Measurements from ENCODE around the gene PFKL. TPM values are rescaled to one million over a fixed set of nuclear protein-coding genes. Genes with fewer than 3 reads are reported as not detected.
A peak's percentile ranks its signal among the peaks of the same experiment; 100 is the strongest.

The PFKL gene
- total RNA-seq, 1 donor from 2014 or later, result 135 TPM

- Mint-ChIP-seq H3K4me1 (ENCODE audit: unreplicated experiment) (no peaks in the 10 kb centered on the region), H3K27ac (no peak overlapping the region), H3K9me3 (no peaks in the 10 kb centered on the region), H3K36me3 (no peaks in the 10 kb centered on the region), H3K27me3 (peaks cover 23% of the 10 kb centered on the region), H3K4me3 (no peak overlapping the region)
- no peak for TF ChIP-seq CTCF (conservative IDR thresholded peaks at IDR 0.05)
- DNase-seq (ENCODE audit: extremely low spot score, unreplicated experiment), result no peak
Observed at GRCh38 chr21:44365967-44366585, 66.2 kb downstream of the PFKL start.

- Mint-ChIP-seq H3K27ac (no peak overlapping the region), H3K27me3 (peaks cover 27% of the 10 kb centered on the region), H3K4me1 (ENCODE audit: unreplicated experiment) (no peaks in the 10 kb centered on the region), H3K9me3 (no peaks in the 10 kb centered on the region), H3K36me3 (no peaks in the 10 kb centered on the region), H3K4me3 (no peak overlapping the region)
- no peak for DNase-seq (ENCODE audit: extremely low spot score, unreplicated experiment)
- TF ChIP-seq CTCF (conservative IDR thresholded peaks at IDR 0.05), result no peak
Observed at GRCh38 chr21:44366586-44367211, 66.8 kb downstream of the PFKL start.

- H3K4me1 Mint-ChIP-seq (ENCODE audit: unreplicated experiment), result no peaks in the 10 kb centered on the region
- DNase-seq (ENCODE audit: extremely low spot score, unreplicated experiment), result peak; percentile 64
- TF ChIP-seq CTCF (conservative IDR thresholded peaks at IDR 0.05), result no peak
- no peaks in the 10 kb centered on the region for H3K36me3 Mint-ChIP-seq
- H3K27ac Mint-ChIP-seq, result no peak overlapping the region
- H3K9me3 Mint-ChIP-seq, result no peaks in the 10 kb centered on the region
- H3K27me3 Mint-ChIP-seq, result peaks cover 38% of the 10 kb centered on the region
- no peak overlapping the region for H3K4me3 Mint-ChIP-seq
Observed at GRCh38 chr21:44368711-44369446, 69.0 kb downstream of the PFKL start.

GRCh38 chr21:44370027-44370735 is 70.3 kb downstream of the PFKL start:
- Mint-ChIP-seq H3K9me3 (peaks cover under 1% of the 10 kb centered on the region), H3K36me3 (no peaks in the 10 kb centered on the region), H3K27ac (no peak overlapping the region), H3K27me3 (peaks cover 39% of the 10 kb centered on the region), H3K4me1 (ENCODE audit: unreplicated experiment) (no peaks in the 10 kb centered on the region), H3K4me3 (no peak overlapping the region)
- peak; percentile 69 for DNase-seq (ENCODE audit: extremely low spot score, unreplicated experiment)
- TF ChIP-seq CTCF (conservative IDR thresholded peaks at IDR 0.05), result no peak

- Mint-ChIP-seq H3K9me3 (peaks cover 6% of the 10 kb centered on the region), H3K4me3 (no peak overlapping the region), H3K4me1 (ENCODE audit: unreplicated experiment) (no peaks in the 10 kb centered on the region), H3K36me3 (no peaks in the 10 kb centered on the region), H3K27me3 (peaks cover 39% of the 10 kb centered on the region), H3K27ac (no peak overlapping the region)
- peak; percentile 56 for DNase-seq (ENCODE audit: extremely low spot score, unreplicated experiment)
- no peak for TF ChIP-seq CTCF (conservative IDR thresholded peaks at IDR 0.05)
Observed at GRCh38 chr21:44370786-44371410, 71.0 kb downstream of the PFKL start.
